Psoas muscle (tissue), 8 donors: Measurements from ENCODE around the gene IQCH. TPM values are rescaled to one million over a fixed set of nuclear protein-coding genes. Genes with fewer than 3 reads are reported as not detected.
"Not testable (repeated sequence)": the region's sequence is repeated elsewhere in the genome, so short reads cannot be mapped to it uniquely, and the experiment has no call there.

Experiments used
- ATAC-seq, 4 donors: fragments of 200-7000 bp; cut with Tn5 transposase; one replicate each; pipeline ENCODE4 v1.9.1; 2020; ENCODE audit warnings: moderate library complexity in 3 of 4, mild to moderate bottlenecking in 2 of 4
- DNase-seq, 2 donors: peaks; one replicate each; pipeline ENCODE4 v3.0.0-alpha.2; 2020
- H3K27ac ChIP-seq: fragments of 200-600 bp; one replicate; pipeline ENCODE4 v1.8.0; 2022
- H3K27me3 ChIP-seq, 3 donors: fragments of 200-600 bp in 1 of 3; one replicate each; pipeline versions ENCODE4 v1.6.1 to v1.8.0; 2013 to 2022; ENCODE audit warnings: low read length in 2 of 3, mild to moderate bottlenecking in 2 of 3, moderate library complexity in 1 of 3; ENCODE audit not compliant: insufficient read depth in 3 of 3
- H3K36me3 ChIP-seq, 2 donors: fragments of 200-600 bp in 1 of 2; one replicate each; pipeline versions ENCODE4 v1.6.1 to v1.8.0; 2013 to 2022; ENCODE audit warnings: low read depth in 1 of 2, mild to moderate bottlenecking in 1 of 2, moderate library complexity in 1 of 2; ENCODE audit not compliant: insufficient read depth in 1 of 2
- H3K4me1 ChIP-seq: fragments of 200-600 bp; one replicate; pipeline ENCODE4 v1.8.0; 2022
- H3K4me3 ChIP-seq: fragments of 200-600 bp; one replicate; pipeline ENCODE4 v1.8.0; 2022; ENCODE audit warnings: mild to moderate bottlenecking
- H3K9me3 ChIP-seq: fragments of 200-600 bp; one replicate; pipeline ENCODE4 v1.8.0; 2022
- WGBS, 3 donors: extraction: QIAGEN DNeasy Blood & Tissue Kit; methylation state at CpG; one replicate each; pipeline versions ENCODE4 v1.1.6 to v1.1.7; 2013; 5-methylcytosine and 5-hydroxymethylcytosine counted together
- intact Hi-C, 2 donors: fragments of 100-400 bp; cut with DNase I; formaldehyde crosslinking; loops; one replicate each; pipeline versions ENCODE4 v1.11.0 to v1.14.2; 2022
- polyA plus RNA-seq, 3 donors: library from polyadenylated mRNA; stranded (reverse); fragments of 200-250 nt; gene quantifications; one replicate each; pipeline ENCODE4 v1.2.3, GENCODE V29; 2013
- total RNA-seq, 4 donors: library from RNA; stranded (reverse); fragmentation: NEBNext Ultra II Directional in 2 of 4; extraction: Animal tissue kit (Norgen Biotek cat#: 25700) in 2 of 4; gene quantifications; one replicate each; pipeline versions ENCODE4 v1.2.1 to v1.2.4, GENCODE V29; 2021 to 2023
- TF ChIP-seq, protein P1 (sequence below): fragments of 200-600 bp; IDR thresholded peaks from one replicate; pipeline ENCODE4 v1.8.0; 2022; ENCODE audit warnings: antibody characterized with exemption
- donor health status: healthy with polysubstance abuse.
- donor health status: DM: no; HTN: no; CAD: no; lungs with moderate emphysema.
- donor health status: Bipolar disorder and iron deficiency.
- donor health status: healthy.
- donor health status: DM: yes; HTN: yes; CAD: no.
- donor health status: DM: no; HTN: no; CAD: no.
- donor health status: DM: no; HTN: no; CAD: no.
- donor health status: DM: yes; HTN: yes; CAD: no.

Gene IQCH
- total and polyA plus RNA-seq, 7 donors = 0.27 to 1.0 (median 0.60) TPM

DNA sequence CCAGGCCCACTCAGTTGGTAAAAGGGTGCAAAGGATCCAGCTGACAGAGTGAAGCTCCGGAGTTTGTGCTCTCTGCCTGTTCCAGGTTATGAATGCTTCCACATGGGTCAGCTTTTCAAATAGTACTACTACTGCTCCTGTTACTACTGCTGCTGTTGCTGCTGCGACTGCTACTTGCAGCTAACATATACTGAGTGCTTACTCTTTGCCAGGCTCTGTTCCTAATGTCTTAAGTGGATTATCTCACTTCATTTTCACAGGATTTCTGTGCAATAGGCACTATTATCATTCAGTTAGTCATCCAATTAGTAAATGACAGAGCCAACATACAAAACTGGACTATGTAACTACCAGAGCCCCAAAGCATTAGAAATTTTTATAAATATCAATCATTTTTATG, 106.5 kb downstream of the IQCH start:
- Histone ChIP-seq H3K4me3 (no peak overlapping the region), H3K4me1 (no peaks in the 10 kb centered on the region), H3K27me3 (no peaks in the 10 kb centered on the region), H3K27ac (no peak overlapping the region), H3K36me3 (no peaks in the 10 kb centered on the region), H3K9me3 (no peaks in the 10 kb centered on the region)
- WGBS, 3 donors = 64 to 84% (median 69%) methylated on average over 2 of the region's 2 CpGs
- TF ChIP-seq, protein P1, sequence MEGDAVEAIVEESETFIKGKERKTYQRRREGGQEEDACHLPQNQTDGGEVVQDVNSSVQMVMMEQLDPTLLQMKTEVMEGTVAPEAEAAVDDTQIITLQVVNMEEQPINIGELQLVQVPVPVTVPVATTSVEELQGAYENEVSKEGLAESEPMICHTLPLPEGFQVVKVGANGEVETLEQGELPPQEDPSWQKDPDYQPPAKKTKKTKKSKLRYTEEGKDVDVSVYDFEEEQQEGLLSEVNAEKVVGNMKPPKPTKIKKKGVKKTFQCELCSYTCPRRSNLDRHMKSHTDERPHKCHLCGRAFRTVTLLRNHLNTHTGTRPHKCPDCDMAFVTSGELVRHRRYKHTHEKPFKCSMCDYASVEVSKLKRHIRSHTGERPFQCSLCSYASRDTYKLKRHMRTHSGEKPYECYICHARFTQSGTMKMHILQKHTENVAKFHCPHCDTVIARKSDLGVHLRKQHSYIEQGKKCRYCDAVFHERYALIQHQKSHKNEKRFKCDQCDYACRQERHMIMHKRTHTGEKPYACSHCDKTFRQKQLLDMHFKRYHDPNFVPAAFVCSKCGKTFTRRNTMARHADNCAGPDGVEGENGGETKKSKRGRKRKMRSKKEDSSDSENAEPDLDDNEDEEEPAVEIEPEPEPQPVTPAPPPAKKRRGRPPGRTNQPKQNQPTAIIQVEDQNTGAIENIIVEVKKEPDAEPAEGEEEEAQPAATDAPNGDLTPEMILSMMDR = no peak
- DNase-seq = no peak
- intact Hi-C loops = no loop called here
- ATAC-seq = no peak

DNA sequence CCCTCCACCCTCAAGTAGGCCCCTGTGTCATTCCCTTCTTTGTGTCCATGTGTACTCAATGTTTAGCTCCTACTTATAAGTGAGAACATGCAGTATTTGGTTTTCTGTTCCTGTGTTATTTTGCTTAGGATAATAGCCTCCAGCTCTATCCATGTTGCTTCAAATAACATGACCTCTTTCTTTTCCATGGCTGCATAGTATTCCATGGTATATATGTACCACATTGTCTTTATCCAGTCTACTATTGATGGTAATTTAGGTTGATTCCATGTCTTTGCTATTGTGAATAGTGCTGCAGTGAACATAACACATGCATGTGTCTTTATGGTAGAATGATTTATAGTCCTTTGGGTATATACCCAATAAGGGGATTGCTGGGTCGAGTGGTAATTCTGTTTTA, 109.1 kb downstream of the IQCH start:
- ATAC-seq, H3K4me1 ChIP-seq, H3K9me3 ChIP-seq, H3K4me3 ChIP-seq, H3K27ac ChIP-seq, H3K36me3 ChIP-seq, intact Hi-C loops, H3K27me3 ChIP-seq, DNase-seq: not testable (repeated sequence)
- 33 to 70% (median 45%) methylated on average over 1 of the region's 1 CpG for WGBS, 3 donors

DNA sequence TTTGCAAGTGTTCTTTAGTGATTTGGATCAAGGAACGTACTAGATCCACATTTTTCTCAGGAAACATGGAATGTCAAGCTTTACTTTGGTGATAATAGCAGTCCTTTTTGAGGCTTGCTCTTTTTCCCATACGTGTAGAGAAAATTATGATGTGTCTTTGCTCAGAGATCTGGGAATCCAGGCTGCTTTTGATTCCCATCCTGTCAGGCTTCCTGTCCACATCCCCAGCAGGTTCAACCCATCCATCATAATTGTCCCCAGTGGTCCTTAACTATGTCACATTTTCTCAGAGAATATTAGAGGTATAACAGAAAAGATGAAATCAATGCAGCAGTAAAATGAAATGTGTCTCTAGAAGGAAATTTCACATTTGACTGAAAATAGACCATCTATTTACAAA, 111.4 kb downstream of the IQCH start:
- H3K36me3 ChIP-seq = no peaks in the 10 kb centered on the region

DNA sequence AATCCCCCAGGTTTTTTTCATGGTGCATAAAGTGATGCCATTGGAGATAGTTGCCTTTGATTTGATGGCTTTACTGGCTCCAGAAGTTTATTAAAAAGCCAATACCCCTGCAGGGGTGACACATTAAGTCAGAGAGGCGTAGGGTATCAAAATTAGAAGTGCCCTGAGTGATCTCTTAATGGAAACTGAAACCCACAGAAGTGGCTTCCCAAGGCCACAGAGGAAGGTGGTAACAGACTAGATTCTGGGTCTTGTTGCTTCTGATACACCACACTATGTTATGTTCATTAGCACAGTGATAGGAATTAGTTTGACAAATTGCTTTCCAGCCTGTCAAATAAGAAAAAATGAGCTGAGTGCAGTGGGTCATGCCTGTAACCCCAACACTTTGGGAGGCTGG, 112.3 kb downstream of the IQCH start:
- Histone ChIP-seq H3K27ac (no peak overlapping the region), H3K4me3 (no peak overlapping the region), H3K4me1 (no peaks in the 10 kb centered on the region), H3K27me3 (peaks cover 0 to 10% (median 0%) of the 10 kb centered on the region in 3 donors), H3K36me3 (no peaks in the 10 kb centered on the region), H3K9me3 (no peaks in the 10 kb centered on the region)
- 96 to 97% (median 96%) methylated on average over 1 of the region's 1 CpG for WGBS, 3 donors
- DNase-seq (no peak), ATAC-seq (no peak)
- TF ChIP-seq, protein P1 = no peak
- intact Hi-C loops = no loop called here

More for the DNA sequence above, 111.4 kb downstream of the IQCH start:
- Histone ChIP-seq H3K27ac (no peak overlapping the region), H3K4me3 (no peak overlapping the region), H3K27me3 (peaks cover 0 to 10% (median 0%) of the 10 kb centered on the region in 3 donors), H3K4me1 (no peaks in the 10 kb centered on the region), H3K9me3 (no peaks in the 10 kb centered on the region)
- intact Hi-C loops = no loop called here
- TF ChIP-seq, protein P1 = no peak
- DNase-seq (no peak), ATAC-seq (no peak)
- WGBS, 3 donors = 71 to 75% (median 75%) methylated on average over 2 of the region's 2 CpGs

DNA sequence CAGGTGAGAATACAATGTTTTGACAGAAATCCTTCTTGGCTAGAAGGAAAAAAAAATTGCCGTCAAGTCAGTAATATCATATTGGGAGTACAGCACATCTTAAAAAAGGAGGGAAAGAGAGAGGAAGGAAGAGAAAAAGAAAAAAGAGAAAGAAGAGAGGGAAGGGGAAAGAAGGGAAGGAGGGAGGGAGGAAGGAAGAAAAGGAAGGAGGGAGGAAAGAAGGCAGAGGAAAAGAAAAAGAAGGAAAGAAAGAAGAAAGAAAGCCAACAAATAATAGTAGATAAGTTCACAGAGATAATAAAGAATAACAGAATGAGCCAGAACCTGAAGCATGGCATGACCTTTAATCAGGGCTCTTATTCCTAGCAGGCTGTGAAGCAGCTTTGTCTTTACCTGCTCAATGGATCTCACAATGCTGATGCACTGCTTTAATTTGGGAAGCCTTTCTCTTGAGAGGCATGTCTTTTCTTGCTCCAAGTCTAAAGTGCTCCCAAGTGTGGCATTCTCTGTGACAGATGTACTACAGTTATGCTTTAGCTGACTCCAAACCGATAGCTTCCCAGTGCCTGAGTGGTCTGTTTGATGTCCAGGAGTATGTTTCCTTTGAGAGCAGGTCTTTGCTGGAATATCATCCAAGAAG, 114.9 kb downstream of the IQCH start:
- no peak for DNase-seq
- H3K4me3 ChIP-seq = no peak overlapping the region
- intact Hi-C loops = no loop called here
- no peaks in the 10 kb centered on the region for H3K9me3 ChIP-seq
- no peaks in the 10 kb centered on the region for H3K4me1 ChIP-seq
- TF ChIP-seq, protein P1 = no peak
- H3K27me3 ChIP-seq = peaks cover 0 to 10% (median 0%) of the 10 kb centered on the region in 3 donors
- H3K36me3 ChIP-seq = no peaks in the 10 kb centered on the region
- no peak overlapping the region for H3K27ac ChIP-seq
- ATAC-seq = no peak
- WGBS, 3 donors = 73 to 86% (median 86%) methylated on average over 2 of the region's 2 CpGs
